ENCODE measurements around the gene SCARB1. TPM values are rescaled to one million over a fixed set of nuclear protein-coding genes. Genes with fewer than 3 reads are reported as not detected.

SCARB1 gene
- total and polyA plus RNA-seq, 4 donors = 14.9 to 88.4 (median 56.2) TPM

GRCh38 chr12:124854637-124855184 lies 9.0 kb downstream of the SCARB1 start:
- Histone ChIP-seq H3K27ac (ENCODE audit: low read depth, low read length) (no peak overlapping the region), H3K27me3 (ENCODE audit: control insufficient read depth, insufficient read depth, low read length) (no peaks in the 10 kb centered on the region), H3K9me3 (ENCODE audit: control insufficient read depth, insufficient read depth, low read length) (no peaks in the 10 kb centered on the region), H3K4me3 (ENCODE audit: low read depth, low read length) (no peak overlapping the region), H3K4me1 (ENCODE audit: control insufficient read depth, insufficient read depth, low read length) (peaks cover 44% of the 10 kb centered on the region), H3K36me3 (ENCODE audit: control insufficient read depth, insufficient read depth, low read length) (peaks cover 21% of the 10 kb centered on the region)
- 91% methylated on average over 11 of the region's 11 CpGs for WGBS (ENCODE audit: insufficient coverage)
- DNase-seq (ENCODE audit: low read depth in 4 of 6, low spot score in 6 of 6) = no peak

GRCh38 chr12:124853781-124854636 lies 9.7 kb downstream of the SCARB1 start:
- DNase-seq (ENCODE audit: low read depth in 4 of 6, low spot score in 6 of 6) = no peak
- no peaks in the 10 kb centered on the region for H3K27me3 ChIP-seq (ENCODE audit: control insufficient read depth, insufficient read depth, low read length)
- WGBS (ENCODE audit: insufficient coverage) = 82% methylated on average over 21 of the region's 24 CpGs
- H3K36me3 ChIP-seq (ENCODE audit: control insufficient read depth, insufficient read depth, low read length) = peaks cover 25% of the 10 kb centered on the region
- H3K27ac ChIP-seq (ENCODE audit: low read depth, low read length) = no peak overlapping the region
- H3K4me3 ChIP-seq (ENCODE audit: low read depth, low read length) = no peak overlapping the region
- no peaks in the 10 kb centered on the region for H3K9me3 ChIP-seq (ENCODE audit: control insufficient read depth, insufficient read depth, low read length)
- H3K4me1 ChIP-seq (ENCODE audit: control insufficient read depth, insufficient read depth, low read length) = peaks cover 49% of the 10 kb centered on the region

GRCh38 chr12:124852911-124853427 lies 10.7 kb downstream of the SCARB1 start:
- H3K27me3 ChIP-seq (ENCODE audit: control insufficient read depth, insufficient read depth, low read length) = no peaks in the 10 kb centered on the region
- H3K4me1 ChIP-seq (ENCODE audit: control insufficient read depth, insufficient read depth, low read length) = peaks cover 59% of the 10 kb centered on the region
- no peak for DNase-seq (ENCODE audit: low read depth in 4 of 6, low spot score in 6 of 6)
- 70% methylated on average over 6 of the region's 11 CpGs for WGBS (ENCODE audit: insufficient coverage)
- H3K4me3 ChIP-seq (ENCODE audit: low read depth, low read length) = no peak overlapping the region
- H3K9me3 ChIP-seq (ENCODE audit: control insufficient read depth, insufficient read depth, low read length) = no peaks in the 10 kb centered on the region
- H3K27ac ChIP-seq (ENCODE audit: low read depth, low read length) = no peak overlapping the region
- H3K36me3 ChIP-seq (ENCODE audit: control insufficient read depth, insufficient read depth, low read length) = peaks cover 24% of the 10 kb centered on the region

- Histone ChIP-seq H3K27ac (ENCODE audit: low read depth, low read length) (no peak overlapping the region), H3K4me3 (ENCODE audit: low read depth, low read length) (no peak overlapping the region), H3K4me1 (ENCODE audit: control insufficient read depth, insufficient read depth, low read length) (peaks cover 60% of the 10 kb centered on the region), H3K27me3 (ENCODE audit: control insufficient read depth, insufficient read depth, low read length) (no peaks in the 10 kb centered on the region), H3K36me3 (ENCODE audit: control insufficient read depth, insufficient read depth, low read length) (peaks cover 20% of the 10 kb centered on the region), H3K9me3 (ENCODE audit: control insufficient read depth, insufficient read depth, low read length) (no peaks in the 10 kb centered on the region)
- DNase-seq (ENCODE audit: low read depth in 4 of 6, low spot score in 6 of 6) = no peak
- WGBS (ENCODE audit: insufficient coverage) = 82% methylated on average over 13 of the region's 13 CpGs
Measured at GRCh38 chr12:124852329-124852831, 11.3 kb downstream of the SCARB1 start.

- Histone ChIP-seq H3K27ac (ENCODE audit: low read depth, low read length) (no peak overlapping the region), H3K4me1 (ENCODE audit: control insufficient read depth, insufficient read depth, low read length) (peaks cover 54% of the 10 kb centered on the region), H3K36me3 (ENCODE audit: control insufficient read depth, insufficient read depth, low read length) (peaks cover 12% of the 10 kb centered on the region), H3K27me3 (ENCODE audit: control insufficient read depth, insufficient read depth, low read length) (no peaks in the 10 kb centered on the region), H3K9me3 (ENCODE audit: control insufficient read depth, insufficient read depth, low read length) (no peaks in the 10 kb centered on the region), H3K4me3 (ENCODE audit: low read depth, low read length) (no peak overlapping the region)
- DNase-seq (ENCODE audit: low read depth in 4 of 6, low spot score in 6 of 6) = no peak
- no CpG with 5 or more reads among the region's 8 CpGs for WGBS (ENCODE audit: insufficient coverage)
Measured at GRCh38 chr12:124851342-124851741, 12.3 kb downstream of the SCARB1 start.

- no peaks in the 10 kb centered on the region for H3K9me3 ChIP-seq (ENCODE audit: control insufficient read depth, insufficient read depth, low read length)
- H3K27ac ChIP-seq (ENCODE audit: low read depth, low read length) = no peak overlapping the region
- peaks cover 17% of the 10 kb centered on the region for H3K36me3 ChIP-seq (ENCODE audit: control insufficient read depth, insufficient read depth, low read length)
- no peak overlapping the region for H3K4me3 ChIP-seq (ENCODE audit: low read depth, low read length)
- WGBS (ENCODE audit: insufficient coverage) = 83% methylated on average over 8 of the region's 8 CpGs
- DNase-seq (ENCODE audit: low read depth in 4 of 6, low spot score in 6 of 6) = no peak
- H3K27me3 ChIP-seq (ENCODE audit: control insufficient read depth, insufficient read depth, low read length) = no peaks in the 10 kb centered on the region
- peaks cover 36% of the 10 kb centered on the region for H3K4me1 ChIP-seq (ENCODE audit: control insufficient read depth, insufficient read depth, low read length)
Measured at GRCh38 chr12:124849382-124849781, 14.3 kb downstream of the SCARB1 start.

GRCh38 chr12:124848621-124849380 lies 14.9 kb downstream of the SCARB1 start:
- no peak overlapping the region for H3K4me3 ChIP-seq (ENCODE audit: low read depth, low read length)
- WGBS (ENCODE audit: insufficient coverage) = 72% methylated on average over 16 of the region's 17 CpGs
- no peak overlapping the region for H3K27ac ChIP-seq (ENCODE audit: low read depth, low read length)
- H3K9me3 ChIP-seq (ENCODE audit: control insufficient read depth, insufficient read depth, low read length) = no peaks in the 10 kb centered on the region
- no peaks in the 10 kb centered on the region for H3K27me3 ChIP-seq (ENCODE audit: control insufficient read depth, insufficient read depth, low read length)
- peaks cover 17% of the 10 kb centered on the region for H3K36me3 ChIP-seq (ENCODE audit: control insufficient read depth, insufficient read depth, low read length)
- H3K4me1 ChIP-seq (ENCODE audit: control insufficient read depth, insufficient read depth, low read length) = peaks cover 31% of the 10 kb centered on the region
- DNase-seq (ENCODE audit: low read depth in 4 of 6, low spot score in 6 of 6) = peak in 2 of 6 donors; percentile 32 to 92

- Histone ChIP-seq H3K4me3 (ENCODE audit: low read depth, low read length) (no peak overlapping the region), H3K36me3 (ENCODE audit: control insufficient read depth, insufficient read depth, low read length) (peaks cover 16% of the 10 kb centered on the region), H3K27ac (ENCODE audit: low read depth, low read length) (peak overlapping the region; percentile 81), H3K9me3 (ENCODE audit: control insufficient read depth, insufficient read depth, low read length) (no peaks in the 10 kb centered on the region), H3K27me3 (ENCODE audit: control insufficient read depth, insufficient read depth, low read length) (no peaks in the 10 kb centered on the region), H3K4me1 (ENCODE audit: control insufficient read depth, insufficient read depth, low read length) (peaks cover 38% of the 10 kb centered on the region)
- WGBS (ENCODE audit: insufficient coverage) = 42% methylated on average over 6 of the region's 12 CpGs
- peak in 3 of 6 donors; percentile 55 to 89 (median 82) for DNase-seq (ENCODE audit: low read depth in 4 of 6, low spot score in 6 of 6)
Measured at GRCh38 chr12:124847113-124848074, 16.3 kb downstream of the SCARB1 start.
